GOT3 (cell line): ENCODE measurements around the gene RSRC1.
"Not testable (repeated sequence)": the region's sequence is repeated elsewhere in the genome, so short reads cannot be mapped to it uniquely, and the experiment has no call there.

Source experiments
- DNase-seq: peaks from one replicate; lab custom pipeline; 2025; ENCODE audit warnings: mixed read lengths; lab: John Stamatoyannopoulos, UW

RSRC1 gene

DNA sequence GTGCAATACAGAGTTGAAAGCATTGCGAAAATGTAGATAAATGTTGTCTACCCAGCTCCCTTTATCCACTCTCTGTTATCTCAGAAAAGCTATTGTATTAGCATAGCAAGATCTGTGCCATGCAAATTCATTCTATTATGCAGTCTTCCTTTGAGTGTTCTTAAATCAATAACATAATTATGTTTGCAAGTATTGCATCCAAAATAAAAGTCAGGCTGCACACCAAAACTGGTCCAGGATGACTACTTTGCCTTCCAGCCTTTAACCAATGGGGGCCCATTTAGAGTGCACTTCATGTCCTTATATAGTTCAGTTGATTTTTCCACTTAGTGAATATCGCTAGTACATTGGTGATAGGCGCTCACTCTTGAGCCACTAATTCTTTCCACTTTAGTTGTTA lies 353.7 kb downstream of the RSRC1 start:
- DNase-seq: no peak

- DNase-seq: no peak
Observed at GRCh38 chr3:158465074-158465473, 355.2 kb downstream of the RSRC1 start.

GRCh38 chr3:158470944-158471638 lies 361.2 kb downstream of the RSRC1 start:
- DNase-seq: no peak

GRCh38 chr3:158471639-158472294 lies 361.9 kb downstream of the RSRC1 start:
- DNase-seq: no peak

- no peak for DNase-seq
Observed at GRCh38 chr3:158479051-158479450, 369.2 kb downstream of the RSRC1 start.

DNA sequence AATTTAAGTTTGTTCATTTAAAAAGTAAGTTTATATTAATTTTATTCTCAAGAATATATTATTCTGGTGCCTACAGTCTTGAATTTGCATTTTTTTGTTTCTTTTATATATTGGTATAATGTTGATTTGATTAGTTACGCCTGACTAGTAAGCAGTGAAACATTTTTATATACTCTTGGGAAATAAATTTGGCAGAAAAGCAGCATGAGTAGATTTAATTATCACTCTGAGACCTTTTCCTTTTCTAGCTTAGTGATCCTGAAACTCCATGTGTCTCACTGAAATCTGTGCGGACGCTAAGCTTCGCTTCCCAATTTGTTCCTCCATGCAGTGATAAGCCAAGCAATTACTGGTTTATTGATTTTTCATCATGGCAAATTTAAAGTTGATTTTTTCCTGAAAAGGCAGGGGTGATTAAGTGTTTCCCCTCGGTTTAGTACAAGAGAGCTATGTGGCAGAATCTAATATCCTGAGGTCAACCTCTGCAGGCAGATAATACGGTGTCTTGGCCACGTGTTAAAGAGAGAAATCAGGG lies 373.9 kb downstream of the RSRC1 start:
- no peak for DNase-seq

GRCh38 chr3:158486200-158486599 lies 376.3 kb downstream of the RSRC1 start:
- DNase-seq: no peak

GRCh38 chr3:158488670-158489069 lies 378.8 kb downstream of the RSRC1 start:
- DNase-seq: no peak

DNA sequence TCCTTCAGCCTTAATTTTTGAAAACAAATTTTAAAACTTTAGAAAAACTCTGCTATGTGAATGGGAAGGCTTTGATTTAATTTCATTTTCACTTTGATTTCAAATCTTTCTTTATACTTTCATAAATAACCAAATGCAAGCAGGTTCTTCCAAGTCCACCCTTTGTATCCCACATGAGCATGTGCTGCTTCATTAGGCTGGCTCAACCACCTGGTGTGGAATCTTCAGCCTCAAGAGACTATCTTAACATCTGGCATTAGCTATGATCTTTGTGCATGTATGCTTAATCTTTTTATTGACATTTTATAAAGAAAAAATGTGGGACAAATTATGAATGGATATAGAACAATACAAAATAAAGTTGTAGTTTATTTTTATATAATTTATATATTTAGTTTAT lies 379.3 kb downstream of the RSRC1 start:
- no peak for DNase-seq

DNA sequence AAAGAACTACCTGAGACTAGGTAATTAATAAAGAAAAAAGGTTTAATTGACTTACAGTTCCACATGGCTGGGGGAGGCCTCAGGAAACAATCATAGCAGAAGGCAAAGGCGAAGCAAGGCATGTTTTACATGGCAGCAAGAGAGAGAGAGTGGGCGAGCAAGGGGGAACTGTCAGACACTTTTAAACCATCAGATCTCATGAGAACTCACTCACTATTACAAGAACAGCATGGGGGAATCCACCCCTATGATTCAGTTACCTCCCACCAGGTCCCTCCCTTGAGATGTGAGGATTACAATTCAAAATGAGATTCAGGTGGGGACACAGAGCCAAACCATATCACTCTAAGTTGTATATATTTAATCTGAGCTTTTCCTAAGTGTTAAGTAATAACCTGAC lies 382.1 kb downstream of the RSRC1 start:
- DNase-seq: no peak

GRCh38 chr3:158492685-158493084 lies 382.8 kb downstream of the RSRC1 start:
- no peak for DNase-seq

- DNase-seq: no peak
Observed at GRCh38 chr3:158493931-158494330, 384.0 kb downstream of the RSRC1 start.

DNA sequence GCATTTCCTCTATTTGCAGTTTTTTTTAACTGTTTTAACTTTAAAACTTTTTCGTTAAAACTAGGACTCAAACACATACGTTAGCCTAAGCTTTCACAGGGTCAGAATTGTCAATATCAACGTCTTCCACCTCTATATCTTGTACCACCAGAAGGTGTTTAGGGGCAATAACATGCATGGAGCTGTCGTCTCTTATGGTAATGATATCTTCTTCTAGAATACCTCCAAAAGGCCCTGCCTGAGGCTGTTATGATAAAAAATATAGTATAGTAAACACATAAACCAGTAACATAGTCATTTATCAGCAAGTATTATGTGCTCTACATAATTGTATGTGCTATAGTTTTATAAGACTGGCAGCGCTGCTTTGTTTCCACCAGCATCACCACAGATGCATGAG lies 384.8 kb downstream of the RSRC1 start:
- DNase-seq: no peak

- DNase-seq: not testable (repeated sequence)
Observed at GRCh38 chr3:158495398-158495902, 385.6 kb downstream of the RSRC1 start.

DNA sequence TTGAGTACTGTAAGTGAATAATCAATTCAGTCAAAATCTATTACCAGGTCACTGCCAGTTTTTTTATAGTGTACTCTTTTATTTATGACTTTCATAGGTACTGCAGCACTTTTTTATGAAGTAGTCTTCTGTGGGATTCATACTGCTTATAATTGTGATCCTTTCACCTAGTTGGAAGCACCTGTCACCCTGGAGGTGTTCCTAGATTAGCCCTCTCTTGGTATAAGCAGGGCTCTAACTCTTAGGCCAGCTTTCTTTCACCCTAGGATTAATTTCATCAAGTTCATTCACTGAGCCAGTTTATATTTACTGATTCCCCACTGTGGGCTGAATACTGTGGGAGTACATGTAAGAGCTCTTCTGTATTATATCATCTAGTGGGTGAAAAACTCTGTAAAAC lies 395.2 kb downstream of the RSRC1 start:
- no peak for DNase-seq

DNA sequence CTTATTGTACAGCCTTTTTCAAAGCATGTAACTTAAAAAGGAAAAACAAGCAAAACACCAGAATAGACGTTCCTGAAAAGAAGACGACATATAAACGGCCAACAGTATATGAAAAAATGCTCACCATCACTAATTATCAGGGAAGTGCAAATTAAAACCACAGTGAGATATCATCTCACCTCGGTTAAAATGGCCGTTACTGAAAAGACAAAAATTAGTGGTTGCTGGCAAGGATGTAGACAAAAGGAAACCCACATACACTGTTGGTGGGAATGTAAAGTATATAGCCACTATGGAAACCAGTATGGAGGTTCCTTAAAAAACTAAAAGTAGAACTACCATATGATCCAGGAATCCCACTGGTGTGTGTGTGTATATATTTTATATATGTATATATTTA lies 396.6 kb downstream of the RSRC1 start:
- no peak for DNase-seq

DNA sequence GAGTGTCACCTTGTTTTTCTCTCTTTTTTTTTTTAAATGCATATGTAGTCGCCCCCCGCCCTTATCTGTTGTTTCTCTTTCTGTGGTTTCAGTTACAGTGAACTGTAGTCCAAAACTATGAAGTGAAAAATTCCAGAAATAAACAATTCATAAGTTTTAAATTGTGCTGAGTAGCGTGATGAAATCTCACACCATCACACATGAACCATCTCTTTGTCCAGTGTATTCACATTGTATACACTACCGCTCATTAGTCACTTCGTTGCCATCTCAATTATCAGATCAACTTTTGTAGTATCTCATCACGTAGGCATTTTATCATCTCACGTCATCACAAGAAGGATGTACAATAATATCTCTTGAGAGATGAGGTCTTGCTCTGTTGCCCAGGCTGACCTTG lies 398.6 kb downstream of the RSRC1 start:
- DNase-seq: no peak

- DNase-seq: no peak
Observed at GRCh38 chr3:158509891-158510290, 400.0 kb downstream of the RSRC1 start.

- not testable (repeated sequence) for DNase-seq
Observed at GRCh38 chr3:158516729-158517128, 406.8 kb downstream of the RSRC1 start.

GRCh38 chr3:158519776-158520175 lies 409.9 kb downstream of the RSRC1 start:
- DNase-seq: no peak

GRCh38 chr3:158520433-158520832 lies 410.5 kb downstream of the RSRC1 start:
- DNase-seq: no peak

DNA sequence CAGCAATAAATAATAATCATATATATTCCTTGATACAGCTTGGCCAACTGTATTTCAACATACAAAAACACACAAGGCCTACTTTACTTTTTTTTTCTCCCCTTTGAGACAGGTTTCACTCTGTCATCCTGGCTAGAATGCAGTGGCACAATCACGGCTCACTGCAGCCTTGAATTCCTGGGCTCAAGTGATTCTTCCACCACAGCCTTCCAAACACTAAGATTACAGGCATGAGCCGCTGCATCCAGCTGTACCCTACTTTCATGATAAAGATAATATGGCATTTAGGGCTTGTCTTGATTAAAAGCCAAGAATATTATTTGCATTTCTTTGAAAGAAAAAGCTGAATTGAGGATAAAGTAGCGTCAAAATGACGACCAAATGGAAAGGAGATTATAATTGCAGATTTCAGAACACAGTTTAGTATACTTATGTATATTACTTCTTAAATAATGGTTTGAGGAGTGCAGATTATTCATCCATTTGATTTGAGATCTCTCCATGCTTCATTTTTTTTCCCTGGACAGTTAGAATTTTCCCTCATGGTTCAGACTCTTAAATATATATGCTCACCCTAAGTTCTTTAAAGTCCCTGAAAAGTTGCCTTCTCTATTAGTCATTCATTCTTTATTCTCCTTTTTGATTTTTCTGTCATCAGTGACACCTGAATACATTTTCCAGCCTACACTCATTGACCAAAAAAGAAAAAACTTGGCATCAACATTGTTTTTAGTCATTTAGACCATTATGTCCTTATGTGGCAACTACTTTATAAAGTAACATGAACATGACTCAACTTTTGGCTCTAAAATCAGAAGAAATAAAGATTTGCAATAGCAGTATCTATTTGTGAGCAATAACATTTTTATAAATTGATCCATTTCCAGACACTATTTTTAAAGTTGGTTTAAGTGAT lies 412.6 kb downstream of the RSRC1 start:
- no peak for DNase-seq
